Hematopoietic multipotent progenitor cell (in vitro differentiated cells): ENCODE data around the gene RBM43. TPM values are rescaled to one million over a fixed set of nuclear protein-coding genes. Genes with fewer than 3 reads are reported as not detected.
"Not testable (repeated sequence)": the region's sequence is repeated elsewhere in the genome, so short reads cannot be mapped to it uniquely, and the experiment has no call there.

Source experiments
- DNase-seq, 3 donors: peaks; one replicate each; pipeline ENCODE4 v3.0.0-alpha.2; 2011 to 2015; ENCODE audit warnings: low read depth in 2 of 3, low spot score in 2 of 3
- total RNA-seq: library from RNA; depleted of rRNA; stranded (reverse); fragments of >200 nt; gene quantifications from one replicate; pipeline ENCODE4 v1.2.3, GENCODE V29; 2012

Gene RBM43
- total RNA-seq, 1 donor = 5.7 TPM

DNA sequence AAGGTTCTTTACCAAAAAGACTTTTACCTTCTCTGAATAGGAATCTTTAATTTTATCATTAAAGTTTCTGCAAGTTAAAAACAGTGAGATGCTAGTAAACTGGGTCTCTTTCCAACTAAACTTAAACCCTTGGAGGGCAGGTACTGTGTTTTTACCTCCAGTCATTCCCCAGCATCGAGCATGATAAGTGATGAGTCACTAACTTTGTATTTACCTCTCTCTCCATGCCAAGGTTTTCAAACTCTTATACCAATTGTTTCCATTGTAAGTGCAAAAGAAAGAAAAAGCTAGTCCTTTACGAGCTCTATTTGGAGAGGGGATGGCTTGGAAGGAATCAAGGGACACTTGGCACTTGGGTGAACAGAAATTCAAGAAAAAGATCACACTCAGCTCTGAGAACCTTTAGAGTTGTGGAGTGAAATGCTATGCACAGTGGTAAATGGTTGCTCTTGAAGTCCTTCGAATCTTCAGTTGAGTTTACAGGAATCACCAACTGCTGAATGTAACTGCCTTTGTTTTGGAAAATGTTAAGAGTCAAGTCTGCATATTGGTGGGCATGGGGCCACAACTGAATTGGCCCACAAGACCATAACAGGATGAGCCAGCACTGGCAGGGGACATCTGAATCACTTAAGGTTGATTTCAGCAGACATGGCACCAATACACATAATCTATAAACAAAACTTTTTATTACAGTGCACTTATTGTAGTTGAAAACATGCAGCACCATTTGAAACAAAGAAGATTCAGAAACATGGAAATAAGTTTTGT lies 8.3 kb upstream of the RBM43 start:
- no peak for DNase-seq

DNA sequence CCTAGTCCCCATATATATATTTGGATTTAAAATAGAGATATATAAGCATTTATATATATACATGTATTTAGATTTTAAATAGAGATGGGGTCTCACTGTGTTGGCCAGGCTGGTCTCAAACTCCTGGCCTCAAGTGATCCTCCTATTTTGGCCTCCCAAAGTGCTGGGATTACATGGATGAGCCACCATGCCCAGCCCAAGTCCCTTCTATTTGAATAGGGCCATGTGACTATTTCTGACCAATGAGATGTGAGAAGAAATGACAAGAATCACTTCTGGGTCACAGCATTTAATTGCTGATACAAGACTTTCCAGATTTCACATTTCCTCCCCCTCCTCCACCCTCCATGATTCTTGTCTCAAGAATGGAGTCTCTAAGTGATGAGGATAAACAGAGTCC lies 6.4 kb upstream of the RBM43 start:
- DNase-seq = no peak

DNA sequence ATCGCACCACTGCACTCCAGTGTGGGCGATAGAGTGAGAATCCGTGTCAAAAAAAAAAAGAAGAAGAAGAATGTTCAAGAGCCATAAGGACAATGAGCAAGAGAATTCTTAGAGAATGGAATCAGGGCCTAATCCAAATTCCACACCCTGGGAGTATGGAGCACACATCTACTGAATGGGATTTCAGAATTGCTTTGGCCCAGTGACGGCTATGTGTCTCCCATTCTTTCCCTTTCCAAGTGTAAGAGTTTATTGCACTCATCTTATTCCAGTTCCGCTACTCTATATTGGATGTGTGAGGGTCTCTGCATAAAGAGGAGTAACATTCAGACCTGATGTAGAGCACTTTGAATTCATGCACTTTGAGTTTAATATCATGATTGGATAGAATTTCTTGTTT lies 5.9 kb upstream of the RBM43 start:
- no peak for DNase-seq

DNA sequence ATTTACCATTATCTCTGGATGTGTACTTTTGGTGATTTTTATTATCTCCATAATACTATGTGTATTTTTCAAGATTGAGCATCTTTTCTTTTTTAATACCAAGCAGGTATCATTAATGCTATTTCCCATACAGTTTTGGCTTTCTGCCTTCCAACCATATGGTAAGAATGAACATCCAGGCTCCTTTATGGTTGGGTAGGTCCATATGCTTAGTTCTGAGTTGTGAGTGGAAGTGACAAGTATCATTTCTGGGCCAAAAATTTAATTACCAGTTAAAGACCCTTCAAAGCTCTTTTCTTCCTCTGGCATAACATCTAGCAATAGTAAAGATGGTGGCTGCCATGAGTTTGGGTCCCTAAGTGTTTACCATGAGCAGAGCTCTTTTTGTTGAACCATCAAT lies 4.3 kb upstream of the RBM43 start:
- no peak for DNase-seq

DNA sequence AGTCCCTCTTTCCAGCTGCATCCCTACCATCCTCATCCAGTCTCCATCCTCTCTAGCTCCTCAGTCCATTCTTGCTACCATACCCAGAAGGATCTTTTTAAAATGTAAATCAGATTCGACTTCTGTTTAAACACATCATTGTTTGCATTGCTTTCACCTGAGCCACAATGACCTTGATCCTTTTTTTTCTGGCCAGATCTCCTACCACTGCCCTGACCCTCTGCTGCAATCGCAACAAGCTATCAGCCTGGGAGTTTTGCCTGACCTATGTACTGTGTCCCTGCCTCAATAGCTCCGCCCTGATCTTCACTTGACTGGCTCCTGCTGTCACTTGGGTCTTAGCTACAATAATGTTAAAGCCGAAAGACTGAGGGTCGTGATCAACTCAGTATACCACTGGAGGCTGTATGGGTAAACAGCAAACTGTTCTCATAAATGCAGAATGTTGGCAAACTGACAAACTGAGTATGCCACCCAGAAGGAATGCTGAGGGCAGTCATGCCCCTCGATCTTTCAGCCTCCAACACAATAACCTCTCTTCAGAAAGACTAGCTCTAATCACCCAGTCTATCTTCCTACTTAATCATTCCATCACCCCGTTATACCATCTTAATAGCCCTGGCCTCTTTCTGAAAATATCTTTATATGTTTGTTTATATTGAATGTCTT lies 2.6 kb upstream of the RBM43 start:
- DNase-seq = no peak

DNA sequence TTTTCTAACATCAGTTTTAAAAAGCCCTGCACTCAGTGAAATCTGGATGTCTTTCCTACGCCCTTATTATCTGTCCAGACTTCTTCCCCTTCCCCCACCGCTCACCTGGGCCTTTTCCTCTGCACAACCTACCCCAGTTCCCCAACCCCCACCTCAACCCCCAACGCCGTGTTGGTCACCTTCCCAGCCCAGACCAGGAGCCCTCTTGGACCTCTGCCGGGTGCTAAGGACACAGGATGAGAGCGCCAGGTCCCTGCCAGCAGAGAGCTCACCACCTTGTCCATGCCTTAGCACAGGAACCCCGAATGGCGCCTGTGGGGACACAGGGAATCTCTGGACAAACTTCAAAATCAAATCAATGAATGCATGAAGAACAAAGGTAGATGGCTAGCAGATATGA lies 966 bp upstream of the RBM43 start:
- DNase-seq = no peak

DNA sequence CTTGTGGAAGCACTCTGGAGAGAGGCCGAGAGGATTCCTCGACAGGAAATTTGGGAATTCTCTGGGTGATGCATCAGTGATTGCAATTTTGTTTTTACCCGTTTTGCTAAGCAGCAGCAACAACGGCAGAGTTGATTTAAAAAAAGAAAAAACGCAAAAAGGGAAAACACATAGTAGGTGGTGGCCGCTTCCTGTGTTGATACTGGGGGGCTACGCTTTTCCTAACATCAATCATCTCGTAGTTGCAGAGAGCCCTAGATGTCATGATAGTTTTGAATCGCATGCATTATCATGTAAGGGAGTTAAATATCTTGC lies 271 bp upstream of the RBM43 start:
- no peak for DNase-seq

DNA sequence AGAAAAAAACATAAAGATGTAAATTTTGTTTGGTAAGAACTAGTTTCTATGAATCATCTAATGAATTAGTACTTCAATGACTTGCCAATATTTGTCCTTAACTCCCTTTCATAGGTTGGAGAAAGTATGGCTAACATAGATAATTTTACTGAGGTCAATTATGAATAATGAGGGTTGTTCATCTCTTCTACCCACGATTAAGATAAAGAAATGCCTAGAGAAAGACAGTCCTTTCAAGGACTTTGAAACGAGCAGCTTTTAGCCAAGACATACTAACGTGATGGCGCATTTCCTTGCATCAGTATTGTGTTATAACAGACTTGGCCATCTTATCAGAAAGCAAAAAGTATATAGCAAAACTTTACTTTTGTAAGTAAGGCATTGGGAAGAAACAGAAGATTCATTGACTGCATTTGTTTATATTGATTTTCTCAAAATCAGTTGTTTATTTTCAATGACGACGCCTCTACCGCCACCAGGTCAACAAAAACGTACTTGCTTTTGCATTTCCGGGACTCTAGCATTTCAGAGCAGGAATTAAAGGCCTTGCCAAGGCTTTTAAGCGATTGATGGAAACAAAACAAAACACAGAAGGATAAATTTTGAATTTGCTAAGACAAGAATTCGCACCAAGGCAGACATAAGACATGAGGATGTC lies 961 bp downstream of the RBM43 start:
- peak in 1 of 3 donors; percentile 41 for DNase-seq

DNA sequence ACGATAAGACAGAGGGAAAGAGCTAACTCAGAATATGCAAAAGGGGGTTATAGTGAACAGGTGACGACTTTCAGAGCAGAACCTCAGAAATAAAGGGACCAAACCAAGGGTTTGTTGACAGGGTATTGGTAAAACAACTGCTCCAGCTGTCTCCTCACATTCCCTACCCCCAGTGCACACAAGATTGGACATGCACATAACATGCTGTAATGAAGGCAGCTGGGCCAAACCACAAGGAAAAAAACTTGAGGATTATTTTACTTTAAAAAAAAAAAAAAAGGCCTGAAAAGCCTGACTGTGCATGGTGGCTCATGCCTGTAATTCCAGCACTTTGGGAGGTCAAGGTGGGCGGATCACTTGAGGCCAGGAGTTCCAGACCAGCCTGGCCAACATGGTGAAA lies 3.5 kb downstream of the RBM43 start:
- DNase-seq = no peak

DNA sequence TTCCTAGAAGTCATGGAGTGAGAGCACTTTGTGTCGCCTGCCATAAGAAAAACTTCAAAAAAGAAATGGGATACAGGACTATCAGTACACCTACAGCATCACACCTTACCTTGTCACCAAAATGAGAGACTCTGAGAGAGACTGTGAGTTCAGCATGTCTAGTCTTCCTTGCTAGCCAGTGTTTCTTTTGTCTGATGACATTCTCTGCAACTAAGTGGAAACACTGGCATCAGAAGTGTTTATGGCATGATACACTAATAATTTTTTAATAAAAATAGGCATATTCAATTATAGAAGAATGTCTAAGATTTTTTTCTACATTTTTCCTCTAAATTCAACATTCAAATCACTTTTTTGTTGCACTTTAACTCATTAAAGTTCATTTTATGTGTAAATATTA lies 9.0 kb downstream of the RBM43 start:
- no peak for DNase-seq

DNA sequence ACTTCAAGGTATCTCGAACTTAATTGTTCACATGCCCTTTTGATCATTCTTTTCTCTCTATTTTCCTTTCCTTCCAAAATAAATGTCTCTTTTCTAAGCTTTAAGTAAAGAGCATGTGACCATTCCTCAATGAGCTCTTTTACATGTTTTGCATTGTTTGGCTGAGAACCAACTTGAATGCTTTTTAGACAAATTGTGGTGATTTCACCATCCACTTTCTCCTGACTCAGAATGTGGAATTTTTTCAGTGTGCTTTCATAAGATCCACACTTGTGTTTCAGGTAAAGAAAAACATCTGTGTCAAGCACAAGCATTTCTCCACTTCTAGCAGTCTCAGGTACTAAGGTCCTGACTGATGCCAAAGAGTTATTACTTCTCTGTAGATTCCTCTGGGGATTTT lies 10.7 kb downstream of the RBM43 start:
- DNase-seq = no peak

DNA sequence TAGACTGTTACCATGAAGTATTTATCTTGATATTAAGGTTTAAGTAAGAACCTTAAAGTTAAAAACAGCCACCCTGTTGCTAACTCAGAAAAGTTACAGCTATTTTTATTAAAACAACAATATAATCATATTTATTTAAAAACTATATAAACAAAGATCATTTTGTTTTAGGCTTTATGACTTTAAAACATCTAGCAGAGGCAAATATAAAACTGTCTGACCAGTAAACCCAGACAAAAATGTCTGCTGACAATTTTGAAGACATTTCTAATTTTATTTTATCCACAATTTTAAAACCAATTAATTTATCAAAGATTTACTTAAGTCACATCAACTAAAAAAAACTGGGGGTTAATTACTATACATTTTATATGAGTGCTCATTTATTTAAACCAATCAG lies 14.2 kb downstream of the RBM43 start:
- no peak for DNase-seq

DNA sequence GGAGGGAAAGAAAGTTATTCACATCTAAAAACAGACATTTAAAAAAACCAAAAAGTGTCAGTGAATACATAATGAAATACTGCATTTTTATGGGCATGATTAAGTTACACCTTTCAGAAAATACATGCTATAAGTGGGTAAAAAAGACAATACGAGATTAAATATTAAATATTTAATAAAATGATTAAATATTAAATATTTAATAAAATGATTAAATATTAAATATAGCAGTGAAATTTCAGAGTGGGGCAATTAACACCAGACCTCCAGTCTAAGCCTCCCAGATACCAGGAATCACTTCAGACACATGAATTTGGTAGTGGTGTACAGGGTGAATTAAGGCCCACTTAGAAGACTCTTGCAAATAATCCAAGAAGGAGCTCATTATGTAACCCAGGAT lies 15.5 kb downstream of the RBM43 start:
- no peak for DNase-seq

DNA sequence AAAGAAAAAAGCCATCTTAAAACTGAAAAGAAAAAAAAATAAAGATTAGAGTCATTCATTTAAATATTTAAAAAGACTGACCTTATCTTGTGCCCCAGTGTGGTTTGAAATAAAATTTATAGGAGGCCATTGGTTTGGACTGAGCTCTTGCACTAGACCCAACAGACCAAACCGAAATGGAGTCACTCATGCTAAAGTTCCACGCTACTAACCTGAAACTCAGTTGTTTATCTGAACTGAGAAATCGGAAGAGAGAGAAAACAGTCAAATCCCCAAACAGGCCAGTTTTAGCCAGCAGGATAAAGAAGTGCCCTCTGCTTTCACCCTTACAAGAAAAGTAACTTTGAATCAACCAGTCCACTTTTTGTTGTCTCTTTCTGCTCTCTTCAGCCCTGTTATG lies 18.2 kb downstream of the RBM43 start:
- no peak for DNase-seq

DNA sequence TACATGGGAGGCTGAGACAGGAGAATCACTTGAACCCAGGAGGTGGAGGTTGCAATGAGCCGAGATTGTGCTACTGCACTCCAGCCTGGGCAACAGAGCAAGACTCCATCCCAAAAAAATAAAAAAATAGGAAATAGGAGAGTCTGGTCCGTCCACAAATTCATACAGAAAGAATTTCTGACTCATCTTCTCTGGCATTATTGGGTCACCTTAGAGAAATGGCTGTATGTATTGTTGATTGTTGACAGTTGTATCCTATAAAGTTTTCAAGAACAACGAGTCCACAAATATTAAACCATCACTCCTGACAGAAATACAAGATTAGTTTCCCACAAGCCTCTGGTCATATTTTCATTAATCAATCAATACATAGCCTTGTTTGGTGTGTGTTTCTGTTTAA lies 20.4 kb downstream of the RBM43 start:
- no peak for DNase-seq

DNA sequence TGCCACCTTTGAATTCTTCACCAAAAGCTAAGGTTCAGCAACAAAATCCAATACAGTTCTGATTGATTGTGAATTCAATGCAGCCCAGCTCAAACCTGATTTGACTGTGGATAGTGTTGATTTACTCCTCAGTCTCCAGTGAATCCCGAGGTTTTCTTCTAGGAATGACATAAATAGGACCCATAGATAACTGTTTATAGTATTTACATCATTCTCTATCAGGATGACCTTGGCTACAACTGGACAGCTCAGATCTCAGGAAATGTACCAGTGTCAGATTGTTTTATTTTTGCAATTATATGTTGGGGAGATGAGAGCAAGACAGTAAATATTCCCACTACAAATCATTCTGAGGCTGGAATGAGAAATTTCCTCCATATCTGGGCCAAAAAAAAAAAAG lies 21.2 kb downstream of the RBM43 start:
- DNase-seq = no peak

DNA sequence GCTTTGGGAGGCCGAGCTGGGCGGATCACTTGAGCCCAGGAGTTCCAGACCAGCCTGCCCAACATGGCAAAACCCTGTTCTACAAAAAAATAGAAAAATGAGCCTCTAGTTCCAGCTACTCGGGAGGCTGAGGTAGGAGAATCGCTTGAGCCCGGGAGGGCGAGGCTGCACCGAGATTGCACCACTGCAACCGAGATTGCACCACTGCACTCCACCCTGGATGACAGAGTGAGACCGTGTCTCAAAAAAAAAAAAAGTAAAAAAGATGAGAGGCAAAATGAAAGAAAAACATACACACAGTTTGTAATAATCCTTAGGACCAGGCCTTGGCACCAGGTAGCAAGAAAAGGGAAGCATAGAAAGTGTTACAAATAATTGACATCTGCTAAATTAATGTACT lies 22.0 kb downstream of the RBM43 start:
- no peak for DNase-seq

DNA sequence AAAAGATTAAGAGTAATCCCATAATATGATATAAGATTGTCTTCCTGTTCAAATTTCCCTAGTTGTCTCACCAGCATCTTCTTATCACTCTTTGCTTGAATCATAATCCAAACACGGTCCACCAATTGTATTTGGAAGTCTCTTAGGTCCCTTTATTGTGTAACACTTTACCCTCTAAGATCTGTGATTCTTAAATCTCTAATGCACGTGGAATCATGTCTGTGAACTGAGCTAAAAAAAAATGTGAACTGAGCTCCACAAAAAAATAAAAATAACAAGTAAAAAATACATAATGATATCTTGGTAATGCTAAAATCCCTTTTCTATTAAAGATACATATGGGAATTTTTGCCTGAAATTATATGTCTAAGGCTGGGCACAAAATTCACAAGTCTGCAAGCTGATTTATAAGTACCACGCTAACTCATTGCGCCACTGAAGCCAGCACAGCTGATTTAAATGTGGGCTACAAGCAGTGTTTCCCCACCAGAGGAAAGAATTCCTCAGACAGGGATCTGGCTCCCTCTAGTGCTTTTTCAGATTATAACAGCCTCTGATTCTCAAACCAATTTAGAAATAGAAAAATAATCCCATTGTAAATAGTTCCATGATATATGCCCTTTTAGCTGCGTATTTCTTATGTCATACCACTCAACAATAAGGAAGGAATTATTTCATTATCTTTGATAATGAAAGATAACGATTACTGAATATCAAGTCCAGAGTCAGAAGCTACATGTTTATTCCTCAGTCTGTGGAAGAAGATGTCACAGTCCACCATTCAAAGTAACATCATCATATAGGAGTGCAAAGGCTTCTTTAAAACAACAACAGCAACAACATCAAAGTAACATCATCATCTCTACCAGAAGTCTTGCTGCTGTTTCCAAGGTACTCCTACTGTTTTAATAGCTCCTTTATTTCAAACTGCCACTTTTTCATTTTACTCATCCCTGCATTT lies 22.9 kb downstream of the RBM43 start:
- DNase-seq = peak; percentile 18 to 80 (median 59)

DNA sequence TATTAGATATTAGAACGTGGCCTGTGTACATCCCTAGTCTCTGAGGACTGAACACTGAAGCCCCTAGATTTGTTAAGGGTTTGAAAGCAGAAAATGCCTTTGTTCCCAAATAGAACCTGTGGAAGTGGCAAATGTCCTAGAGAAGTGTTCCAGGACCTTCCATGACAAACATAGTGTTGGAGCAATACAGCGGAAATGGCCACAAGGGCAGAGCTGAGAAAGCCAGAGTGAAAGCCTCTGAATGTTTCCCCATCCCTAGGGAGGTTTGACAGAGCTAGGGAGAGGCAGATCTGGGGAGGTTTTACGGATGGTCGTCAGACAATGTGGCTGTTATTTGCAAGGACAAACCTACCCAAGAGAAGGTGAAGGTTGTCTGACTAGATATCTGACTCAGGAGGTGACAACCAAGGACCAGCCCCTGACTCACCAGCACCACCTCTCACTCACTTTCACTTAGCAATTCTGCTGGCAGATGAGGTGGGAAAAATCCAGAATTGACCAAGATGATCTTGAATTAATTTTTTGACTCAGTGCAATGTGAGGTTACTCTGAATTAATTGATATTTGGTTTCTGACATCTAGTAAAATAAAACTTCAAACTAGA lies 24.1 kb downstream of the RBM43 start:
- DNase-seq = no peak

DNA sequence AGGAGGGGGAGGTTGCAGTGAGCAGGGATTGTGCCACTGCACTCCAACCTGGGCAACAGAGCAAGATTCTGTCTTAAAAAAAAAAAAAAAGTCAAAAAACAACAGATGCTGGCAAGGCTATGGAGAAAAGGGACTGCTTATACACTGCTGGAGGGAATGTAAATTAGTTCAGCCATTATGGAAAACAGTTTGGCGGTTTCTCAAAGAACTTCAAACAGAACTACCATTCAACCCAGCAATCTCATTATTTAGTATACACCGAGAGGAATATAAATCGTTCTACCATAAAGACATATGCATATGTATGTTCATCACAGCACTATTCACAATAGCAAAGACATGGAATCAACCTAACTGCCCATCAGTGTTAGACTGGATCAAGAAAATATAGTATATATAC lies 27.9 kb downstream of the RBM43 start:
- DNase-seq = not testable (repeated sequence)

DNA sequence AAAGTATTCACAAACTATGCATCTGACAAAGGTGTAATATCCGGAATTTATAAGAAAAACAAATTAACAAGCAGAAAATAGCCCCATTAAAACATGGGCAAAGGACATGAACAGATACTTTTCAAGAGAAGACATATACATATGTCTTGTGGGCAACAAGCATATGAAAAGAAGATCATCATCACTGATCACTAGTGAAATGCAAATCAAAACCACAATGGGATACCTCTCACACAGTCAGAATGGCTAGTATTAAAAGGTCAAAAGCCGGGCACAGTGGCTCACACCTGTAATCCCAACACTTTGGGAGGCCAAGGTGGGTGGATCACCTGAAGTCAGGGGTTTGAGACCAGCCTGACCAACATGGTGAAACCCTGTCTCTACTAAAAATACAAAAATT lies 28.4 kb downstream of the RBM43 start:
- not testable (repeated sequence) for DNase-seq
